Activated gamma-delta T cell (primary cell): Measurements from ENCODE around the gene PDZRN3.

Experiments used
- DNase-seq: peaks from one replicate; lab custom pipeline; 2025; lab: John Stamatoyannopoulos, UW

Gene PDZRN3

DNA sequence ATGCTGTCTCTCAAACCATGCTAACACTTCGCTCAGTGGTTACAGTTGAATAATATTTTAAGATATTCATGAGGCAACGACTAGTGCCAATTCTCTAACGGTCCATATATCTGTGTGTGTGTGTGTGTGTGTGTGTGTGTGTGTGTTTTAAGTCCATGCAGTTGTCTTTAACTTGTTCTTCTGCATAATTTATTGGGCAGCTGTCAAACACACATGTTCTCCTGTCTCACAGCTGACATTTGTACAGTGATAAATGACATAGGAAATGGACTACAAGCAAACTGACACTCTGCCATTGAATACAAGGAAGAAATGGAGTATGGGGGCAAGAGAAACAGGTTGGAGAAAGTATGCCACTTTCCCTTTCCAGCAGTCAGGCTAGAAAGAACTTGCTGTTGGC lies 172.0 kb downstream of the PDZRN3 start:
- no peak for DNase-seq

DNA sequence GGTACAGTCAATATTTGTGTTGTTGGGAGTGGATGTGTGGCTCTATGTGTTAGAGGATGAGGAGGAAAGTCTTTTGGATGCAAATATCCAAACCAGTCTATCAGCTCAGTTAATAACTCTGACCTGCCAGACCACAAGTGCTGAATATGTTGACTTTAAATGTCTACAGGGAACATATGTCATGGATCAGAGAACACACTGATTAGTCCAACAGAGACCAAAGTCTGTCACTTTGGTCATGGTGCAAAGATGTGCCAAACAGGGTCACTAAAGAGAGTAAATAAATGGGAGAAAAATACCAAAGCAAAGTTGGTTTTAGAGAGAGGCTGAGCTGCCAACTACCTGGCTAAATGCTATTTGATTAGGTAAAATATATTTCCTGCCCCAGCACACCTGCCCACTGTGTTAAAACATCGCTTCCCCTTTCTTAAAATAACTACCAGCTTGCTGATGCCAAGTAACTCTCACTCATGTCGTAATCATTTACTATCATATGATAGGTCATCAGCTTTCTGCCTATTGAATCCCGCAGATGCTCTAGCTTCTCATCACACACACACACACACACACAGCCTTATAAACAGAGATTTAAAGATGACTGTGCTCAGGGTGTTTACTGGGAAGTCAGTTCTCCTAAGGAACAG lies 173.3 kb downstream of the PDZRN3 start:
- no peak for DNase-seq

DNA sequence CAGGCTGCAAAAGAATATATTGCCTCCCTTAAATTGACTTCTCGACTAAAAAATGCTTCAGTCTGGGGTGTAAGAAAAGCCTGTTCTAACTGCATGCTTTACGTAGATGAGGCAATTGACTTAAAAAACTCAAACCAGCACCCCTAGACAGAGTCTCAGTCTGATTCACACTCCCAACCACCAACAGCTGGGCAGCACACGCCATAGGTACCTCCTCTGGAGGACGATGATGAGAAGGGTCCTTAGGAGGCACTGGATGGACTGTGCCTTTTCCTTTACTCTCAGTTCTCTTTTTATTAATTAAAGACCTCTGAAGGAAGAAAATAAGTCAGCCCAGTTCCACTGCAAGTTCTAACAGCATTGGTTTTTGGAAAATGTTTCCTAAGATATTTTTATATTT lies 175.0 kb downstream of the PDZRN3 start:
- DNase-seq, result no peak

DNA sequence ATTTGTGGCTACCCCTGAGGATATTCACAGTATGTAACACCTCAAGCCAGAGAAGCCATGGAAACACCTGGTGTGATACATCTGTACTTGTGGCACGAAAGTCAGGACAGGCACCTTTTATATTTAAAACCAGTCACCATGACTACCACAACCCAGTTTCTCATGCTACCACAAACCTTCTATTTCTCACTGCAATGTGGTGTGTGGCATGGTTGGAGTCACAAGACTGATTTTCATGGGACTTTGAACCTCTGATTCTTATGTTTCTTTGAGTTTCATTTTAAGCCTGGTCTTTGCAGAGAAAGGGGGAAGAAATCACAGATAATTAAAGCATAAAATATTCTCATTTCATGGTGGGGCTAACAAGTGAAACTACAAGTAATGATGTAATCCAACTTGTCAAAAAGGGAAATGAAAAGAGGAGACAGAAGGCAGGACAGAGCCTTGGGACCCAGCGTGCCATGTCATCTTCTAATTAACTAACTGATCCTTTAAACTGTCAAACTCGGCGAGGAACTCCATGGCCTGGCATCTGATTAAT lies 175.9 kb downstream of the PDZRN3 start:
- no peak for DNase-seq

DNA sequence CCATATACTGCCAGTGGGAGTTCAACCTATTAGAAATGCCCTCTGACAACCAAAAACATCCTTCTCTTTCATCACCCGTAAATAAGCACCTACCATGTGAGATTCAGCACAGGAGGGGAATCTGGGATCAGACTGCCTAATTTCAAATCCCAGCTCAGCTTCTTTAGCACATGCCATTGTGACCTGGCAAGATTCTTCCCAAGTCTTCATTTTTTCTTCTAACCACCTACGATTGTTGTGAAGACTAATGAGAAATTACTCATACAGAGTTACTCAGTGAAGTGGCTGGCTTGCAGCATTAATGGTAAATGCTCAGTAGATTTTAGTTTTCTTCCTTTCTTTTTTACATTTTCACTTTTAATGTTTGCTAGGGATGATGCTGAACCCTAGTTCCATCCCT lies 176.7 kb downstream of the PDZRN3 start:
- DNase-seq, result no peak

DNA sequence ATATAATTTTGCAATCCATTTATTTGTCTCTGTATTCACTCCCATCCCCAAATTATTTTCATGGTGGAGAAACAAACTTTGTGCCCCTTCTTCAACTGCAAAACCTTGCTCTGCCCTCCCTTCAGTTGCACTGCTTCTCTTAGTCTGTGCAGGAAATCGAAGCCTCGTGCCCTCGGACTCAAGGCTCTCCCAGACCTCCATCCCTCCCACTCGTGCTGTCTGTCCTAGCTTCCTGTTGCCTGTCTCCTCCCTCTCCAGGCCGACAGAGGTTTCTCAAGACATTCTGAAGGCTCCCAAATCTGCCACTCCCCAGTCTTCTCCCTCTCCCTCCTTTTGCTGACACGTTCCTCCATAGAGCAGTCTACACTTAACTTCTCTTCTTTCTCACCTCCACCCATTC lies 177.6 kb downstream of the PDZRN3 start:
- no peak for DNase-seq

DNA sequence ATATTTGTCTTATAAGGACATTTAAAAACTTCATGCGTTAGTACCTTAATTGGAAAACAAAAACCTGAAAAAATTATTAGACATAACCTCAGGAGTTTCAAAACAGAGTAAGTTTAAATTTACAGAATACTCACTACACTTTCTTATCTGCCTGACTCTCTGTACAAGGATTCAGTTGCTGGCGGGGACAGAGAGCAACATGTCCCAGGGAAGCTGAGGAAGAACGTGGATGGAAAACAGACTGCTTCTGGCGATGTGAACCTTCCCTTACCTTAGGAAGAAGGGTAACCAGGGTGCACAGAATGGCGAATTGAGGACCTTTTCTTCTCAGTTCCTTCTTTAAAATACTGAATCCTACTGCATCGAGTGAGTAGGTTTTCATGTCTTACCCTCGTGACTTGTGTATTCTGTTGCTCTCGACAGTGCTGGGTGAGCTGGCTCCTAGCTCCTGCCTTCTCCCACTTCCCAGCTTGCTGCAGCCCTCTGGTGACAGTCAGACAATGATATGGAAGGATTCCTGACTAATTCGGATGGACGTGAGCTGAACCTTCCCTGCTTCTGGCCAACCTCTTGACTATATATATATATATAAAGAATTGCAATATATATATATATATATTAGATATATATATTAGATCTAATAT lies 178.2 kb downstream of the PDZRN3 start:
- no peak for DNase-seq

DNA sequence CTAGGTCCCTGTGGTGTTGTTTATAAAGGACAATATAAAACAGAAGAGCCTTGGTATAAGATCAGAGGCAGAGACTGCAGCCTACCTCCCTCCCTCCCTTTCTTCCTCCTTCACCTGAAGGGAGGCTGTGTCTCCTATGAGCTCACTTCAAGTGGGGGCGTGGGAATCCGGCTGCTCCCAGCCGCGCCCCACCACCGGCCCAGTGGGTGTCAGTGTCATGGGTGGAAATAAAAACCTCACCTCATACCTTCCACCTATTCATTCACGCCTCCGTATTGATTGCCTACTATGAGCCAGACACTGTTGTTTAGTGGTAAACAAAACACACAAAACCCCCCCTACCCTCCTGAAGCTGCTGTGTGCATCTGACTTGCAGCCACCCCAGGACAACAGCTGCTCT lies 181.9 kb downstream of the PDZRN3 start:
- DNase-seq, result no peak

DNA sequence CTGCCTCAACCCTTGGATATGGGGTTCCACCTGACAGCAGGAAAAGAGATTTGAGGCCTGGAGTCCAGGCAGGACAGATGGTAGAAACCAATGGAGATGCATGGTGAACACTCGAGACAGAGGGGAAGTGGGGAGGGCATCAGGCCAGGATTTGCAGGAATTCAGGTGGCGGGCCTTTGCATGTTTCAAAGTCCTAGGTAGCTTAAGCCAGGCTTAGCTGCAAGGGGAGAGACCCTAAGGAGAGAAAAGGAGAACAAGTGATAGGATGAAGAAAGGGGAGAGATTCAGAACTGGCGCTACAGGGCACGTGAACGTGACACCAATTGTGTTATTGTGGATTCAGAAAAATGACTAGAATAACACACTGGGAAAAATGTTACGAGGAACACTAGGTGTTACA lies 182.6 kb downstream of the PDZRN3 start:
- no peak for DNase-seq

DNA sequence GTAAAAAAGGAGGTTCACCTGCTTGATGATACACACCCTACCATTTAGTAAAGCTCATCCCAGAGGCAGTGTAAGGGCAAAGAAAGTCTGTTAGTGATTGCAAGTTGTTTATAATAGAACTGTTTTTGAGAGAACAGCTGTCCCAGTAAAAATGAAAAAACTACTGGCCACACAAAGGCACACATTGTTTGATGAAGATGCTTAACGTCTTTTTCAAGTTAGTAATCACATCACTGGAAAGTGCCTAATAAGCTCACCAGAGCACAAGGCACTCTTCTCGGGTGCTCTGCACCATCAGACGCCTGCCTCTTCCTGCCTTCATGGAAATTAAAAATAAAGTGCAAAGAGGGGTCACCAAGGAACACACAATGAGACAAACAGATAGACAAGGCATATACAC lies 186.9 kb downstream of the PDZRN3 start:
- DNase-seq, result no peak

DNA sequence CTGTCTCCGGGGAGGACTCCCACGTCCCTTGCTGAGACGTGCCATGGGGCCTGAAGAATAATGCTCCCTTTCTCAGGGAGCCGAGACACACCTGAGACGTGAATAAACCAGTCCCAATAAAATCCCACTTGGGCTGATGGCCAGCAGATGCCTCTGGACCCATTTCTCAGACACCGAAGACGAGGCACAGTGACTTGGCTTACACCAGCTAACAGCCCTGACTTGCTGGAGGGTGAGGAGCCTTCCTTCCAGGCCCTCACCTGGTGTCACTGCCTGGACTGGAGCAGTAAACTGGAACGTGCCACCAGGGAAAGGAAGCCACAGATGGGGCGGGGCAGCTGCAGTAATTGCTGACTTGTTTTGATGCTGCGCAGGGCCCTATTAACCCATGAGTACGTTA lies 189.7 kb downstream of the PDZRN3 start:
- DNase-seq, result no peak

DNA sequence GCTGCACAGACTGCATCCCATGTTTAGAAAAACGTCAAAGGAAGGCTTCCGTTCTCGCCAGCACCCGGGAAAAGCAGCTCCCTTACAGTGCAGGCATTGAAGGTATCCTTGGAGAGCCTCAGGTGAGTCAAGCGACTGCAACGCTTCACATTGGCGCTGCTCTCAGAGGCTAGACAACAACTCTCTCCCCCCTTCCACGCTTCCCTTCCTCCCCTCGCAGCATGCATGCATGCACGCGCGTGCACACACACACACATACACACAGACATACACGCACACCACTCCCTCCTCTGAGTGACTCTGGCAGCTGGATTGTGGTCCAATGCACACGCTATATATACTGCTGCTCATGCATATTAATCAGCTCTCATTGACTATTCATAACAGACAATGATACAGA lies 191.1 kb downstream of the PDZRN3 start:
- no peak for DNase-seq

DNA sequence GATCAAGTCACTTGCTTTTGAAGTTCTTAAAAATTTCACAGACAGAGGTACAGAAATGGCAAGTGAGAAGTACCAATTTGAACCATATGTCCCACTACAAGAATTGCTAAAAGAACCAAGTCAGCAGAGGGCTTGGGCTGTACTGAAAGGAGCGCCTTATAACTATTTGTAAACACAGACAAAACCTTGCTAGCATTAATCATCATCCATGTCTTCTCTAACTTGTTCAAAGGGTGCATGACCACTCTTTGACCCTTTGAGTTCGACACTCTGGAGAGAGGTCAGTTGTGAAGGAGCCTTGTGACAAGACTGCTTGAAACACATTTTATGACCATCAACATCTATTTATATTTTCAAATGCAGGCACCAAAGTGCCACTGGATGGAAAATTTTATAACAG lies 191.7 kb downstream of the PDZRN3 start:
- DNase-seq, result no peak

DNA sequence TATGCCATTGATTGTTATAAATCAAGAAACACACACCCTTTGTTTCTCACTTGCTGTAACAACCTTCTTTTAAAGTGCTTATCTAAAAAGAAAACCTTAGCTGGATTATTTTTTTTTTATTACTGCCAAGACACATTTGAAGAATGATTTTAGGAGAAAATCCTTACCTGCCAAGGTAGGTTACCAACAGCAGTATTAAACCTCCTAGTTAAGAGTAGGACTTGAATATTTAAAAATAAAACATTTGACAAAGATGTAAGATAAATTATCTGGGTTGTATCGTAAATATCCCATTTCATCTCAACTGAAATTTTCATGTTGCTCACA lies 192.1 kb downstream of the PDZRN3 start:
- DNase-seq, result no peak

DNA sequence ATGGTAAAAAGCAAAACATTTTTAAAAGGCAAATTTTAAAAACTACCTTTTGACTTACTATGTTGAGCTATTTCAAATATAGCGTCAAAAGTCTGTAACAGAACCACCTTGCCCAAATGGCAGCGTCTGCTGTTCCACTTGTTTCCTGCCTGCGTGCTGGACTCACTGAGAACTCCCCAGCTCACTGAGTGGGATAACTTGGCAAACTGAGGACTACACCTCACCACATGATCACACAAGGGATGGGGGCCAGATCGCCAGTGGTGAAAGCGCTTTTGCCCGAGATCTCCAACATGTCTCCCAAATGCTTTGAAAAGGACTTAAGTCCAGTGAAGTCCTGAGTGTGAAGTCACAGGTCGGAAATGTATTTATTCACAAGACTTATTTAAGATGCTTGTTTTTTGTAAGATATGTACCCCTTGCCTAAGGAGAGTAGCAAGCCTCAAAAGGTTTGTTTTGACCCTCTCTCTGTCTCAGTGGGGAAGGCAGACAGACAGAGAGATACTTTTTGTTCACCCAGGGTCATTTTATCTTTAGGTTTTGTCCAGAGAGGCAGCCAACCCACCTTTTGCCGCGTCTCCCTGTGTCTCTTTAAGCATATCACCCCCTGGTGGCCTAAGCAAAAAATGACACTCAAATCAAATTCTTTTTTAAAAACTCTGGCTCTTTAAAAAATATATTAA lies 192.6 kb downstream of the PDZRN3 start:
- DNase-seq, result no peak

DNA sequence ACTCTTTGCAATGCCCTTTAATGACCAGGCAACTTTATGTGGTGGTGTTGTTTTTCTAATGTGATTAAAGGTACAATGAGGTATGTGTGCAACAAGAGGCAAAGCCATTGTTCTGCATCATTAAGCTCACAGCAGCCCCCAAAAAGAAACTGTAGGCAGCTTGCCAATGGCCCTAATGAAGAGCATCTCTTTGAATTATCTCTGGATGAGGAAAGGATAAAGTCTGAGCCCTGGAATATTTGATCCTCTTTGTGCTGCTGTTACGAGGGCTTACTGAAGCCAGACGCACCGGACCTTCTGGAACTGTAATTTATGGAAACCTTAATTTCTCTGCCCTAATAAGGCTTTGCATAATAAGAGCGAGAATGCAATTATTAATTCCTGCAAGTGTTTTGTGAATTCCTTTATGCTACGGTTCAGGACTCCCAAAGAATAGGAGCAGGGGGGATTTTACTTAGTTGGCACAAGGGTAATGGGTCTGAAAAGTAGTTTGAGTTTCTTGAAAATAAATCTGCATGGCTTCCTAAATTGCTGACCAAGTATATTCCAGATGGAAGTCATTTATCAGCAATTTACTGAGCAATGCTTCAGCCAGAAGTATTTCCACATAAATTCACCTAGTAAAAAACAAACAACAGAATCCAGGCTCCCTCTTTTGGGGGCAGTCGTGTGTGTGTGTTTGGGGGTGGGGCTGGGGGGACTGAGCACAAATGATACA lies 193.4 kb downstream of the PDZRN3 start:
- no peak for DNase-seq

DNA sequence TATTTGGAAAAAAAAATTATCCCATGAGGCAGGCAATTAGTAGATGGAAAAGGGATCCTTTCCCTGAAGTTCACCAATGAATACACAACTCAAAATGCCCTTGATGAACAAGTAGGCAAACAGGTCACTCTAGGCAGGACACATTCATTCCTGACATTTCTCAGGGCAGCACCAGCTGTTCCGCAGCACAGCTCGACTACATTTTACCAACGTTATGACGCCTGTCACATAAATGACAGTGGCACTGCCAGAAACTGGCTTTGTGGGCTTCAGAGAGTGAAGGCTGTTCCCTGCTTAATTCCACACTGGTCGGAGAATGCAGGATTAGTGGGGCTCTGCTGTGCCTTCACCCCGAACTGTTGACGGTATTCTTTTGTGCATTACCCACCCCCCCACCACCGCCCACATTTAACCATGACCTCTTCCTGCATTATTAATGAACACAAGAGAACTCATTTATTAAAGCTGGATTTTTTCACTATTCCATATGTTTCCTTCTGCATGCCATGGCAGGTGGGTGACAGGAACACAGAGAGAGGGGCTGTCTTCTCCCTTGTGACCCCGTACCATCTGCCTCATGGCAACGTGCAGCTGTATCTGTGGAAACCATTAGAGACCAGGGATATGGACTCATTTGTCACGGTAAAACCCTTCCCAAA lies 197.6 kb downstream of the PDZRN3 start:
- DNase-seq, result no peak

DNA sequence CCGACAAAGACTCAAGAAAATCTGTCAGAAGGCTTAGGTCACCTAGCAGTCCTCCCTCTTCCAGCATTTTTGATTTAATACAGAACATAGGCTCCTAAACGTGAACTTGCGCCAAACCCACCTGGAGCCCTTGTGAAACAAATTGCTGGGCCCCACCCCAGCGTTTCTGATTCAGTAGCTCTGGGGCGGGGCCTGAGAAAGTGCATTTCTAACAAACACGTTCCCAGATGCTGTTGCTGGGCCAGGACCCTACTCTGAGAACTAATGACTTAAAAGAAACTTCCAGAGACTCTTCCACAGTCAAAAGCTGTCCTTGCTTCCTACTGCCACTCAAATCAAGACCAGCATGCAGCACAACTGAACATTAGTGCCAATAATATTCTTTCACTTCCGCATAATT lies 198.1 kb downstream of the PDZRN3 start:
- no peak for DNase-seq

DNA sequence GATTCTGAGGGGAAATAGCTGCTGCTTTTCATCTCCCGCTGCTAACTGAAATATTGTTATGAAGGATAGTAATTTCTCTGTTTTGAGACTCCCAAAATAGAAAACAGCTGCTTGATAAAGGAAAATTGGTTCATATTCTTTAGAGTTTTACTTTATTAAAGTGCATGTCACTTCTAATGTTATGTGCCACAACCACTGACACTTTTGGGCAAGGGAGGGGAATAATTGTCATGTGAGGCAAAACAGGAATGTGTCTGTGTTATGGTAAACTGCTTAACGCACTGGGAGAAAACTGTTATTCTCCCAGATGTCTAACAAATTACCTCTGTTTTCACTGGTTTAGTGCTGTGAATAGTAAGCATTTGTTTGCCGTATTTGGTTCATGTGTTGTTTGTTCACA lies 201.6 kb downstream of the PDZRN3 start:
- DNase-seq, result no peak

DNA sequence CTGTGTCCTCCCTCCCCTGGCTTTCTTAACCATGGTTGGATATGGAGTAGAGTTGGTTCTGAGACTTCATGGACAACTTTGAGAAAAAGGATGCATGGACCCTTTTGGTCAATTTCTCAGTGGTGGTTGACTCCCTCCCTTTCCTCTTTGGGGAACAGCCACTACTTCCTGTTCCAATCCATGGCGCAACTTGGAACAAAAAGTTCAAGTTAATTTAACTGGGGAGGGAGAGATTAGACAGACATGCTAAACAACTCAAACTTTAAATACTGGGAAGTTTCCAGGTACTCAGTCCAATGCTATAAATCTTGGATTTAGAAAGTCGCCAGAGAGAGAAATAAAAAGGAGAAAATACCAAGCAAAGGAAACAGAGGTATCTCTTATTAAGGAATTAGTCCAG lies 202.2 kb downstream of the PDZRN3 start:
- DNase-seq, result no peak

DNA sequence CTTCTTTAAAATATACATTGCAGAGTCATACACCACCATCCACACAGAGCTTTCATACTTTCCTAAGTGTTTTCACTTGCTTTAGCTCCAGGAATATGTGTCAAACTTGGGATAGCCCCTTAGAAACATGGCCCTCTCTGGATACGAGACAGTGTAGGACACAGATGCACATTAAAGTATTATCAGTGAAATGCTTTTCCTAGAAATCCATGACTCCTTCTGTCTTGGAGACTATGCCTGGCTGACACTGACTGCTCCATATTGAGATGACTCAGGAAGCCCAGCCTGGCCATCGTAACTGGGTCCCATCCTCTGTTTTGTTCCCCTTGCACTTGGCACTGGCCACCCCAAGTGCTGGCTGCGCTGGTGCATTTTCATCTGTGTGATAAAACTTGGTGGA lies 204.8 kb downstream of the PDZRN3 start:
- DNase-seq, result no peak

DNA sequence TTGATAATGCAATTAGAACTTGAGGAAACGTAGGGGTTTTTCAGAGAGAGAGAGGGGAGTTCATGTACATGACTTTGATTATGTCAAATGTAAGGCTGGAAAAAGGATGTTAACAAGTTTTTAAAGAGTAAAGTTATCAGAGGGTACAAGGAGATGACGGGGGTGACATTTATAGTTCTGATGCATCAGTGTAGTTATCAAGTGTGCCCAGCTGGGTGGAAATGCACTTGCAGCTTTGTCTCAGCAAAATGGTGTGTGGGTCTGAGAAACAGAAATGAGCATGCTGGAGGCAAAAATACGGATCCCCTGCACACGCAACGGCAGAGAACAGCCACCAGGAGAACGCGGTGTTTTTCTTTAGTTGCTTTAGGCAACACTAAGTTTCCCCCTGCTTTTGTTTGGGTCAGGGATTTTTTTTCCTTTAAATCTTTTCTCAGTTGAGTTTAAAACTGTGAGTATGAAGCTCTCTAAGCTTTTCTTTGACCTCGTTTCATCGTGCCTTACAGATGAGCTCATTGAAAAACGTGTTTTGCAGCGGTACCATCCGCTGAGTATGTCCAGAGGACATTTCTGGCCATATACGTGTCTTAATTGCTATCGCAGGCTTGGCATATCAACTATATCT lies 205.4 kb downstream of the PDZRN3 start:
- no peak for DNase-seq
